Heart left ventricle (tissue), 13 donors: ENCODE measurements around the gene MFNG.

ENCODE experiments used
- CTCF ChIP-seq, 12 donors: fragments of 200-600 bp; sonication (generic) in 4 of 12; IDR thresholded peaks; one replicate each; pipeline versions ENCODE4 v1.5.0 to v1.8.0; 2018 to 2022; ENCODE audit warnings: antibody characterized with exemption in 12 of 12, mild to moderate bottlenecking in 5 of 12
- POLR2A ChIP-seq, 2 donors: fragments of 450-650 bp; IDR thresholded peaks; one replicate each; pipeline ENCODE4 v1.6.1; 2017; ENCODE audit warnings: antibody characterized with exemption in 2 of 2, mild to moderate bottlenecking in 2 of 2, moderate library complexity in 2 of 2
- donor health status: ischemic (EF 13 %, LVEDD 7.1; RV severe dilation, severe dysfunction).
- donor health status: DM: no; HTN: yes; CAD: no.
- donor health status: DM: no; HTN: no; CAD: no.
- donor health status: ischemic (EF 25% LVEDD 6.9; RV normal size, moderate dysfunction).
- donor health status: ischemic (EF 25% LVEDD 5.7; RV mildly dilated, moderate dysfunction).
- donor health status: ischemic (EF 35%, LVEDD 5.7; RV mildly dilated, moderate dysfunction).
- donor health status: nonischemic (EF 11% LVEDD 7.7; RV severe dilation, severe dysfunction).
- donor health status: DM: yes; HTN: yes; CAD: no.
- donor health status: PGD.
- donor health status: ischemic (EF 29% LVEDD 5.4; RV normal size, mild dysfunction).
- donor health status: nonischemic (EF 23%, LVEDD 6.1; RV moderate dilation, normal function).

DNA sequence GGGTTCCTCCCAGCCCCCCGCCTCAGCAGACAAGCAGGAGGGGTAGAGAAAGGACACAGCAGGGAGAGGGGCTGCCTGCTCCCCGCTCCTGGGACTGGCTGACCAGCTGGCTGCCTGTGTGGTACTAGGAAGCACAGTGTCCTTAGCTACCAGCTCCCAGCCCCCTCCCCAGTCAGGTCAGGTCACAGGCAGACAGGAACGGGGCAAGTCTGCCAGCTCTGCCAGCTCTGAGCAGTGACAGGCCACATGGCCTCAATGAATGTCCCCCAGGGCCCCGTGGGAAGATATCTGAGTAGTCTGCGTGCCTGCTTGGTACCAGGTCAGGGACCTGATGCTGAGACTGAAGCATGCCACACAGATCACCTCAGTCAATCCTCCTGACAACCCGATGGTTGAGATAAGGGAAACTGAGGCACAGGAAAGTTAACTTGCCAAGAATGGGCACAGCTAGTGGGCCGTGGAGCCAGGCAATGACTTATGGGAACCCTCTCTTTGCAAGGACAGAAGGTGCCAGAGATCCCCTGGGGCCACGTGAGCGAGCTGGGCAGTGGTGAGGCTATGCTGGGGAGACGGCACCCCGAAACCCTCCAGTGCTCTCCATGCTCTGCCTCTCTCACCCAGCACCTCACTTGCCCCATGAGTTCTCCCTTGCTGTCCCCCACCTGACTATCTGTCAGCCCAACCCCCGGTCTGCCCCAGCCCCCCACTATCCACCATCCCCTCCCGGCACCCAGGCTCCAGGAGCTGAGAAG lies 13.8 kb upstream of the MFNG start:
- TF ChIP-seq CTCF (IDR thresholded peaks at IDR 0.05): no peak
- no peak for TF ChIP-seq POLR2A (IDR thresholded peaks at IDR 0.05)
